ENCODE results near the gene EZH2.

DNA sequence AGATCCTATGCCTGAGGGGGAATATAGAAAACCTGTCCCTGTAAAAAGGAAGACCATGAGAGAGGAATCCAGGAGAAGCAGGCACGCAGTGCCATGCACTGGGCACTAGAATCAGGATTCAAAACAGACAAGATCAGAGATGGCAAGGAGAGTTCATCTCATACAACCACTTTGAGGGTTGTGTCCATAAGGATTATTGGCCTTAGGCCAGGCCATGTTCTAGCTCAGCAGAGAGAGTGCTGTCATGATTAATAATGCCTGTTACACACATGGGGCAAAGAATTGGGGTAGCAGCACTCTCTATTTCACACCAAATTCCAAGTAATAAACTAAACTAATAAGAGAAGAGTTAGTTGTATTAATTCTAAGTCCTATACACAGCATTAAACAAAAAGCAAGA, 29.1 kb downstream of the EZH2 start:
- TF ChIP-seq, protein P1, sequence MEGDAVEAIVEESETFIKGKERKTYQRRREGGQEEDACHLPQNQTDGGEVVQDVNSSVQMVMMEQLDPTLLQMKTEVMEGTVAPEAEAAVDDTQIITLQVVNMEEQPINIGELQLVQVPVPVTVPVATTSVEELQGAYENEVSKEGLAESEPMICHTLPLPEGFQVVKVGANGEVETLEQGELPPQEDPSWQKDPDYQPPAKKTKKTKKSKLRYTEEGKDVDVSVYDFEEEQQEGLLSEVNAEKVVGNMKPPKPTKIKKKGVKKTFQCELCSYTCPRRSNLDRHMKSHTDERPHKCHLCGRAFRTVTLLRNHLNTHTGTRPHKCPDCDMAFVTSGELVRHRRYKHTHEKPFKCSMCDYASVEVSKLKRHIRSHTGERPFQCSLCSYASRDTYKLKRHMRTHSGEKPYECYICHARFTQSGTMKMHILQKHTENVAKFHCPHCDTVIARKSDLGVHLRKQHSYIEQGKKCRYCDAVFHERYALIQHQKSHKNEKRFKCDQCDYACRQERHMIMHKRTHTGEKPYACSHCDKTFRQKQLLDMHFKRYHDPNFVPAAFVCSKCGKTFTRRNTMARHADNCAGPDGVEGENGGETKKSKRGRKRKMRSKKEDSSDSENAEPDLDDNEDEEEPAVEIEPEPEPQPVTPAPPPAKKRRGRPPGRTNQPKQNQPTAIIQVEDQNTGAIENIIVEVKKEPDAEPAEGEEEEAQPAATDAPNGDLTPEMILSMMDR (IDR thresholded peaks at IDR 0.05), result no peak
- TF ChIP-seq POLR2AphosphoS5 (IDR thresholded peaks at IDR 0.05), result no peak
- TF ChIP-seq POLR2A (IDR thresholded peaks at IDR 0.05), result no peak

All from transverse colon (tissue), 4 donors.